ENCODE measurements around the gene ITGB7. TPM values are rescaled to one million over a fixed set of nuclear protein-coding genes. Genes with fewer than 3 reads are reported as not detected.
A peak's percentile ranks its signal among the peaks of the same experiment; 100 is the strongest.

The ITGB7 gene
- total RNA-seq, 4 donors from 2014 or later = 6.5 to 13.2 (median 7.8) TPM

DNA sequence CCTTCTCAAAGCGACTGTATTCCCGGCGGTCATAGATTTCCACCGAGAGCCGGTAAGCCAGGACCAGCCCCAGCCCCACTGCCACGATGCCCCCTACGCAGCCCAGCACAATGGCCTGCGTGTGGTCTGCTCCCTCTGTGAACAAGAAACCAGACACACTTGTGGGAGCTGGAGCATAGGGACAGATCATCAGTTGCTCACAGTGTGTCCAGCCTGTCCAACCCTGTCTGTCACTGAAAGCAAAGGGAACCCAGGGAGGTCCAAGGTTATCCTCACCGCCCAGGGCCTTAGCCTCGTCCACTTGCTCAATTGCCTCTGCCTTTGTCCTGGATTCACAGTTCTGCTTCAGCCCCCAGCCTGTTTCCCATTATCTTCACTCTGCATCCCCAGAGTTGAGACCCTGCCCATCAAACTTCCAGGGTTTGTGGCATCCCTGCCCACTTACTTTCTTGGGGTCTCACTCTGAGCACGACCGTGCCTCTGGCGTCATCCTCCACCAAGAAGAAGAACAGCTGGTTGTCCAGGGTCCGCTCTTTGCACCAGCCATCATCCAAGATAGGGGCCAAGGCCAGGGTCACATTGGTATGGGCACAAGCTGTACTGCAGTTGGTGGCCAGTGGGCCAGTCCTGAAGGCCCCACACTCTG lies 15.0 kb downstream of the ITGB7 start:
- no peak overlapping the region for H3K4me3 ChIP-seq (ENCODE audit: low read depth, poor library complexity, severe bottlenecking)
- 88 to 91% methylated on average over 14 of the region's 14 CpGs for WGBS, 2 donors
- intact Hi-C loops (cut with DNase I; ENCODE audit: low total_unique reads) = loop anchor here (10.0 kb wide), 1 partner anchor 127 kb away; no protein-coding TSS in a partner anchor
- peak in 1 of 2 donors; percentile 76 for DNase-seq (ENCODE audit: low spot score in 2 of 2)
- no peak for TF ChIP-seq POLR2A (IDR thresholded peaks at IDR 0.05)
- TF ChIP-seq, protein P1, sequence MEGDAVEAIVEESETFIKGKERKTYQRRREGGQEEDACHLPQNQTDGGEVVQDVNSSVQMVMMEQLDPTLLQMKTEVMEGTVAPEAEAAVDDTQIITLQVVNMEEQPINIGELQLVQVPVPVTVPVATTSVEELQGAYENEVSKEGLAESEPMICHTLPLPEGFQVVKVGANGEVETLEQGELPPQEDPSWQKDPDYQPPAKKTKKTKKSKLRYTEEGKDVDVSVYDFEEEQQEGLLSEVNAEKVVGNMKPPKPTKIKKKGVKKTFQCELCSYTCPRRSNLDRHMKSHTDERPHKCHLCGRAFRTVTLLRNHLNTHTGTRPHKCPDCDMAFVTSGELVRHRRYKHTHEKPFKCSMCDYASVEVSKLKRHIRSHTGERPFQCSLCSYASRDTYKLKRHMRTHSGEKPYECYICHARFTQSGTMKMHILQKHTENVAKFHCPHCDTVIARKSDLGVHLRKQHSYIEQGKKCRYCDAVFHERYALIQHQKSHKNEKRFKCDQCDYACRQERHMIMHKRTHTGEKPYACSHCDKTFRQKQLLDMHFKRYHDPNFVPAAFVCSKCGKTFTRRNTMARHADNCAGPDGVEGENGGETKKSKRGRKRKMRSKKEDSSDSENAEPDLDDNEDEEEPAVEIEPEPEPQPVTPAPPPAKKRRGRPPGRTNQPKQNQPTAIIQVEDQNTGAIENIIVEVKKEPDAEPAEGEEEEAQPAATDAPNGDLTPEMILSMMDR (IDR thresholded peaks at IDR 0.05) = no peak

DNA sequence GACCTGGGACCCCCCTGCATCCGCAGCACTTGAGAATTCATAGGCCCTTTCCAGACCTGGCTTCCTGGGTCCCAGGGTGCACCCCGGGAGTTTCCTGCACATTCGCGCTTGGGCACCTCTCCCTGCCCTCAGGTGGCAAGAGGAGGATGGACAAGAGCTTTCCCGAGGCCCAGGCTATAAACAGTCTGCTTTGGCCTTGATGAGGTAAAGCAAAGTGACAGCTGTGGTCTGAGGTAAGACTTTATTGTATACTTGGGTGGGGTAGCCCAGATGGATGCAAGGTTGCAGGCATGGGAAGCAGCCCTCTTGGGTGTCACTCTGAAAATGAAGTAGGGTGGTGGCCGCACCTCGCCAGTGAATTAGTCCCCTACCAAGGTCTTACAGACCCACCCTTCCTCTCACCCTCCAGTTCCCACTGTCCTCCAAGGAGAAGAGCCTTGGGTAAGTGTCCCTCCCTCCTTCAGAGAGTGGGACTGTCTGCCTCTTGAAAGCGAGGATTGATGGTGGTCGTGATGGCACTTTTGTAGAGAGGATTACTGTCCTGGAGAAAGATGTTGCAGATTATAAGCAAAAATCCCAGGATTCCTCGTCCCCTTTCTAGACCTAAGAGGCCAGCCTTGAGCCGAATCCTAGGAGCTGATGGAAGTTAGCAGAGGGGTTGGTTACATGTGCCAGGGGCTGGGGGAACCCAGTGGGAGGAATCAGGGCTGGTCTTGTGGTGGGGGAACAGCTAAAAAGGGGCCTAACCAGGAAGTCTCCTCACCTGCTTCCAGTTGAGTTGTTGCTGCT lies 15.8 kb downstream of the ITGB7 start:
- intact Hi-C loops (cut with DNase I; ENCODE audit: low total_unique reads) = loop anchor here (10.0 kb wide), 1 partner anchor 126 kb away; no protein-coding TSS in a partner anchor
- WGBS, 2 donors = 86 to 88% methylated on average over 8 to 11 of the region's 11 CpGs
- no peak for TF ChIP-seq POLR2A (IDR thresholded peaks at IDR 0.05)
- TF ChIP-seq, protein P1 (IDR thresholded peaks at IDR 0.05) = no peak
- DNase-seq (ENCODE audit: low spot score in 2 of 2) = peak in 1 of 2 donors; percentile 81
- no peak overlapping the region for H3K4me3 ChIP-seq (ENCODE audit: low read depth, poor library complexity, severe bottlenecking)

DNA sequence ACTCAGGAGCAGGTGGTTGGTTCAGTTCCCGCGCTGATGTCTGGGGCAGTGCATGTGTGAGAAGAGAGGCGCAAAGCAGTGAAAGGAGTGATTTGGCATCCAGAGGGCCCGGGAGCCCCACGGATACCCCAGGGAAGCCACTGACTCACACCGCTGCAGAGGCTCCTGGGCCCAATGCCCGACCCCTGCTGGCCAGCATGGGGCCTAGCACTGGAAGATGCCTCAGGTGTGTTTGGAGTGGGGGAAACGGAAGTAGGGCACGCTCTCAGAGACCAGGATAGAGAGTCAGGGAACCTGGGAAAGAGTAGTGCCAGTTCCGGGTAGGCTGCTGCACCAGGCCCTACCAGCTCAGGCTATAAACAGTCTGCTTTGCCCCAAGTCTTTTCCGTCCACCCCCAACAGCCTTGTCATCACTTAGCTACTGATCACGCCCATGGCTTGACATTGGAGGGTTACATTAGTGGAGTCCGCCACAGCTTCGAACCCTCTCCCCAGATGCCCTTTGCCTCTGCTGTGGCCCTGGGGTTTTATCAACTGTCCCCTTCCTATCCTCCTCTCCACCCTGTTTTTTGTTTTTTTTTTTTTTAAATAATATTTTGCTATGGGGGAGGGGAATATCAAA lies 16.8 kb downstream of the ITGB7 start:
- intact Hi-C loops (cut with DNase I; ENCODE audit: low total_unique reads) = loop anchor here (10.0 kb wide), 1 partner anchor 125 kb away; no protein-coding TSS in a partner anchor
- 50 to 56% methylated on average over 14 of the region's 14 CpGs for WGBS, 2 donors
- no peak for TF ChIP-seq POLR2A (IDR thresholded peaks at IDR 0.05)
- TF ChIP-seq, protein P1 (IDR thresholded peaks at IDR 0.05) = no peak
- no peak overlapping the region for H3K4me3 ChIP-seq (ENCODE audit: low read depth, poor library complexity, severe bottlenecking)
- peak in 1 of 2 donors; percentile 86 for DNase-seq (ENCODE audit: low spot score in 2 of 2)

DNA sequence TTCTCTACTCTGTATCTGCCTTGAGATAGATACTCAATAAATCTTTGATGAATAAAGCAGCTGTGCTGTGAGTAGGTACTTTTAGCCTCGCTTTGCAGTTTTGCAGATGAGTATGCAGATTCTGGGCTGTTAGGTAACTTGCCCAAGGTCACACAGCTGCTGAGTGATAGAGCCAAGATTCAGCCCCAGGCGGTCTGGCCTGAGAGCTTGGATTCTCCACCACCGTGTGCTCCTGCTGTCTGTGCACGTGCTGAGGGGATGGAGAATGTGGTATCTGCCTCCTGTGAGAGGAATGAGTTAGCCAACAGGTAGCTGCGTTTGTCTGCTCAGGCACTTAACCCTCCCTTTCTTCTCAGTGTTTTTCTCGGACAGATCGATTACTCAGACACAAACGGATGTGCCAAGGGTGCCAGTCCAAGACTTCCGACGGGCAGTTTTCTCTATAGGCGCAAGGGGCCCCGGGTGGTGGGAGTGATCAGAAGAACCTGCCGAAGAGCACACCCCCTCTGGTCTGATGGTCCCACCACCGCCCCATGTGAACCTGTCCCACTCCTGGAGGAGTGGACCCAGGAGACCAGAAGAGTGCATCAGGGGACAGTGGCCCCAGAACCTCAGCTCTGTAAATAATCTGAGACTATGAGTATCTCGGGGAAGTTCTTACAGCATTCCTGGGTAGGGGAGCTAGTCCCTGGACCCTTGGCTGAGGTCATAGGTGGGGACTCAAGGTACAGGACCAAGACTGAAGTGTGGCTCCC lies 19.7 kb downstream of the ITGB7 start:
- intact Hi-C loops (cut with DNase I; ENCODE audit: low total_unique reads) = no loop called here
- peak in 1 of 2 donors; percentile 72 for DNase-seq (ENCODE audit: low spot score in 2 of 2)
- H3K4me3 ChIP-seq (ENCODE audit: low read depth, poor library complexity, severe bottlenecking) = no peak overlapping the region
- TF ChIP-seq, protein P1 (IDR thresholded peaks at IDR 0.05) = no peak
- TF ChIP-seq POLR2A (IDR thresholded peaks at IDR 0.05) = no peak
- WGBS, 2 donors = 80 to 81% methylated on average over 15 of the region's 15 CpGs

DNA sequence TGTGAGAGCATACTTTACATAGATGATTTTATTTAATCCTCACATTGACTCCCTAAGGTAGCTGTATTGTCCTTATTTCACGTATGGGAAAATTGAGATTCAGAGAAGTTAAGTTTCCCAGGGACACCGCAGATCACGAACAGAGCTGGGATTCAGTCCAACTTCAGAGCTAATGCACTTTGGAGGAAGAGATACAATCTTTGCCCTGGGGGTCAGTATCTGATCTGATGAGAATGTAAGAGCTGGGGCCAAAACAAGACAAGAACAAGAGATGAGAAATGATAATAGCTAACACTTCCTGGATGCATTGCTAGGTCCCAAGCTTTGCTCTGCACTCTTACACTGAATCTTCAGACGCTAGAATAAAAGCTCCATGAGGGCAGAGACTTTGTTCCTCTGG lies 20.3 kb downstream of the ITGB7 start:
- intact Hi-C loops (cut with DNase I; ENCODE audit: low total_unique reads) = no loop called here
- DNase-seq (ENCODE audit: low spot score in 2 of 2) = peak in 1 of 2 donors; percentile 8
- TF ChIP-seq, protein P1 (IDR thresholded peaks at IDR 0.05) = no peak
- TF ChIP-seq POLR2A (IDR thresholded peaks at IDR 0.05) = no peak
- H3K4me3 ChIP-seq (ENCODE audit: low read depth, poor library complexity, severe bottlenecking) = no peak overlapping the region
- WGBS, 2 donors = 56 to 57% methylated on average over 4 of the region's 4 CpGs

Measured in lower leg skin (tissue), 4 donors.